Activated B cell treated with CpG ODN at 0.5 μM for 24 hours (primary cell): Measurements from ENCODE around the gene MIB1. TPM values are rescaled to one million over a fixed set of nuclear protein-coding genes. Genes with fewer than 3 reads are reported as not detected.

Experiments used
- ATAC-seq: fragments of 200-7000 bp; cut with Tn5 transposase; one replicate; pipeline ENCODE4 v1.10.0; 2021; ENCODE audit warnings: low read depth, mild to moderate bottlenecking, moderate library complexity
- CTCF ChIA-PET: fragments of 350-600 bp; sonication (Branson Sonifier 250); formaldehyde crosslinking; loops from one replicate; lab custom pipeline; 2021; ENCODE audit warnings: antibody characterized with exemption; lab: Charles Lee
- POLR2A ChIA-PET: fragments of 350-600 bp; sonication (Branson Sonifier 250); formaldehyde crosslinking; loops from one replicate; lab custom pipeline; 2021; ENCODE audit warnings: antibody characterized with exemption; lab: Charles Lee
- DNase-seq: peaks from one replicate; pipeline ENCODE4 v3.0.0; 2022
- H3K27ac Mint-ChIP-seq: one replicate; pipeline ENCODE4 v1.8.0; 2020; ENCODE audit warnings: mixed read lengths
- H3K27me3 Mint-ChIP-seq: one replicate; pipeline ENCODE4 v1.8.0; 2021; ENCODE audit warnings: mixed read lengths
- H3K36me3 Mint-ChIP-seq: one replicate; pipeline ENCODE4 v1.8.0; 2021; ENCODE audit warnings: low read depth, mixed read lengths
- H3K4me1 Mint-ChIP-seq: one replicate; pipeline ENCODE4 v1.8.0; 2021; ENCODE audit warnings: mixed read lengths
- H3K4me3 Mint-ChIP-seq: one replicate; pipeline ENCODE4 v1.8.0; 2020; ENCODE audit warnings: mild to moderate bottlenecking, mixed read lengths
- H3K9me3 Mint-ChIP-seq: one replicate; pipeline ENCODE4 v1.8.0; 2020; ENCODE audit warnings: mixed read lengths
- intact Hi-C: fragments of 100-400 bp; cut with micrococcal nuclease; formaldehyde crosslinking; loops from one replicate; pipeline ENCODE4 v1.15.1; 2024
- total RNA-seq: library from RNA; stranded (reverse); gene quantifications from 2 replicates; pipeline ENCODE4 v1.2.3, GENCODE V29; 2022
- TF ChIP-seq, protein P1 (sequence below): fragments of 200-600 bp; IDR thresholded peaks from one replicate; pipeline ENCODE4 v1.8.0; 2022; ENCODE audit warnings: antibody characterized with exemption, mild to moderate bottlenecking

MIB1 gene
- total RNA-seq, 1 donor from 2014 or later = 22.6 TPM

DNA sequence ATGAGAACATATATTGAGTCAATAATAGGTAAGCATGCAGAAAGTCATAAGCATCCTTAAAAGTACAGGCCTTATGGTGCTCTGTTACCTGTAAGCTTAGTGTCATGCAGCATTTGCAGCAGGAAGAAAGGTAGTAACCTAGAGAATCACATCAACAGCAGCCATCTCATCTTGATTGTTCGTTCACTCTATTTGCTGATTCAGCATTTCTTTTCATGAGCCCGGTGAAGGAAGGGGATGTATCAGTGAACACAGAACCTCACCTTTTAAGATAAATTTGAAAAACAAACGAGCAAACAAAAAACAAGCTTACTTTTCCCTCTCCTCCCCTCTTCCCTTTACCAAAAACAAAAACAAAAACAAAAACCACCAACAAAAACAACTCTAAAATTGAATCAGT lies 89.9 kb downstream of the MIB1 start:
- CTCF ChIA-PET = interaction anchor here (1.2 kb wide), 1 partner anchor 10 kb away, joined by 3 read pairs; no protein-coding TSS in a partner anchor

GRCh38 chr18:21831413-21831831 lies 90.8 kb downstream of the MIB1 start:
- H3K27me3 Mint-ChIP-seq = no peaks in the 10 kb centered on the region
- DNase-seq (no peak), ATAC-seq (no peak)
- ChIA-PET POLR2A (interaction anchor here (1.1 kb wide), 1 partner anchor 11 kb away, joined by 9 read pairs; no protein-coding TSS in a partner anchor), CTCF (interaction anchor here (1.2 kb wide), 1 partner anchor 11 kb away, joined by 3 read pairs; no protein-coding TSS in a partner anchor)
- H3K9me3 Mint-ChIP-seq = no peaks in the 10 kb centered on the region
- no peaks in the 10 kb centered on the region for H3K36me3 Mint-ChIP-seq
- H3K4me1 Mint-ChIP-seq = peaks cover under 1% of the 10 kb centered on the region
- TF ChIP-seq, protein P1, sequence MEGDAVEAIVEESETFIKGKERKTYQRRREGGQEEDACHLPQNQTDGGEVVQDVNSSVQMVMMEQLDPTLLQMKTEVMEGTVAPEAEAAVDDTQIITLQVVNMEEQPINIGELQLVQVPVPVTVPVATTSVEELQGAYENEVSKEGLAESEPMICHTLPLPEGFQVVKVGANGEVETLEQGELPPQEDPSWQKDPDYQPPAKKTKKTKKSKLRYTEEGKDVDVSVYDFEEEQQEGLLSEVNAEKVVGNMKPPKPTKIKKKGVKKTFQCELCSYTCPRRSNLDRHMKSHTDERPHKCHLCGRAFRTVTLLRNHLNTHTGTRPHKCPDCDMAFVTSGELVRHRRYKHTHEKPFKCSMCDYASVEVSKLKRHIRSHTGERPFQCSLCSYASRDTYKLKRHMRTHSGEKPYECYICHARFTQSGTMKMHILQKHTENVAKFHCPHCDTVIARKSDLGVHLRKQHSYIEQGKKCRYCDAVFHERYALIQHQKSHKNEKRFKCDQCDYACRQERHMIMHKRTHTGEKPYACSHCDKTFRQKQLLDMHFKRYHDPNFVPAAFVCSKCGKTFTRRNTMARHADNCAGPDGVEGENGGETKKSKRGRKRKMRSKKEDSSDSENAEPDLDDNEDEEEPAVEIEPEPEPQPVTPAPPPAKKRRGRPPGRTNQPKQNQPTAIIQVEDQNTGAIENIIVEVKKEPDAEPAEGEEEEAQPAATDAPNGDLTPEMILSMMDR = no peak
- no peak overlapping the region for H3K27ac Mint-ChIP-seq
- no peak overlapping the region for H3K4me3 Mint-ChIP-seq
- intact Hi-C loops = loop anchor here (10.0 kb wide), 1 partner anchor 57 kb away; no protein-coding TSS in a partner anchor

More for the DNA sequence above, 89.9 kb downstream of the MIB1 start:
- Mint-ChIP-seq H3K27ac (no peak overlapping the region), H3K4me1 (peaks cover 3% of the 10 kb centered on the region), H3K4me3 (no peak overlapping the region), H3K27me3 (no peaks in the 10 kb centered on the region), H3K36me3 (peaks cover 2% of the 10 kb centered on the region), H3K9me3 (no peaks in the 10 kb centered on the region)
- ATAC-seq (no peak), DNase-seq (no peak)
- POLR2A ChIA-PET = interaction anchor here (1.1 kb wide), 1 partner anchor 10 kb away, joined by 9 read pairs; no protein-coding TSS in a partner anchor
- intact Hi-C loops = loop anchor here (10.0 kb wide), 1 partner anchor 56 kb away; no protein-coding TSS in a partner anchor
- TF ChIP-seq, protein P1 = no peak

- no peak overlapping the region for H3K27ac Mint-ChIP-seq
- no peaks in the 10 kb centered on the region for H3K4me1 Mint-ChIP-seq
- no peaks in the 10 kb centered on the region for H3K27me3 Mint-ChIP-seq
- DNase-seq (no peak), ATAC-seq (no peak)
- TF ChIP-seq, protein P1 = no peak
- no peak overlapping the region for H3K4me3 Mint-ChIP-seq
- H3K36me3 Mint-ChIP-seq = peaks cover 5% of the 10 kb centered on the region
- no peaks in the 10 kb centered on the region for H3K9me3 Mint-ChIP-seq
- intact Hi-C loops = loop anchor here (10.0 kb wide), 1 partner anchor 59 kb away; no protein-coding TSS in a partner anchor
- ChIA-PET POLR2A (no interaction called here), CTCF (no interaction called here)
These were observed 93.2 kb downstream of the MIB1 start for GRCh38 chr18:21833604-21834298.

GRCh38 chr18:21834299-21834660 lies 93.7 kb downstream of the MIB1 start:
- Mint-ChIP-seq H3K4me3 (no peak overlapping the region), H3K27ac (no peak overlapping the region), H3K9me3 (no peaks in the 10 kb centered on the region), H3K36me3 (peaks cover 6% of the 10 kb centered on the region), H3K27me3 (no peaks in the 10 kb centered on the region), H3K4me1 (no peaks in the 10 kb centered on the region)
- intact Hi-C loops = loop anchor here (10.0 kb wide), 1 partner anchor 59 kb away; no protein-coding TSS in a partner anchor
- POLR2A ChIA-PET = no interaction called here
- CTCF ChIA-PET = no interaction called here
- TF ChIP-seq, protein P1 = no peak
- DNase-seq (no peak), ATAC-seq (no peak)

- Mint-ChIP-seq H3K27ac (no peak overlapping the region), H3K4me1 (no peaks in the 10 kb centered on the region), H3K27me3 (no peaks in the 10 kb centered on the region), H3K9me3 (no peaks in the 10 kb centered on the region), H3K4me3 (no peak overlapping the region), H3K36me3 (peaks cover 40% of the 10 kb centered on the region)
- TF ChIP-seq, protein P1 = no peak
- POLR2A ChIA-PET = interaction anchor here (1.1 kb wide), 1 partner anchor 11 kb away, joined by 3 read pairs; no protein-coding TSS in a partner anchor
- ATAC-seq = no peak
- intact Hi-C loops = no loop called here
- DNase-seq = no peak
- CTCF ChIA-PET = interaction anchor here (2.1 kb wide), 1 partner anchor 11 kb away, joined by 4 read pairs; no protein-coding TSS in a partner anchor
These were observed 101.0 kb downstream of the MIB1 start for GRCh38 chr18:21841570-21841969.
